Thyroid gland (tissue), 4 donors: ENCODE data around the gene EIF4E.

Source experiments
- POLR2A ChIP-seq, 2 donors: fragments of 450-650 bp; IDR thresholded peaks; one replicate each; pipeline ENCODE4 v1.6.1; 2017; ENCODE audit warnings: antibody characterized with exemption in 2 of 2, mild to moderate bottlenecking in 2 of 2, moderate library complexity in 1 of 2
- TF ChIP-seq, protein P1 (sequence below), 6 experiments: fragments of 200-600 bp in 3 of 6; fragments of 450-650 bp in 3 of 6; sonication (generic) in 3 of 6; IDR thresholded peaks; one replicate each; pipeline ENCODE4 v1.5.1; 2016 to 2019; ENCODE audit warnings: antibody characterized with exemption in 6 of 6, mild to moderate bottlenecking in 2 of 6, inconsistent platforms in 1 of 6, moderate library complexity in 1 of 6

GRCh38 chr4:98890702-98891455 is 38.1 kb downstream of the EIF4E start:
- no peak for TF ChIP-seq POLR2A (IDR thresholded peaks at IDR 0.05)
- TF ChIP-seq, protein P1, sequence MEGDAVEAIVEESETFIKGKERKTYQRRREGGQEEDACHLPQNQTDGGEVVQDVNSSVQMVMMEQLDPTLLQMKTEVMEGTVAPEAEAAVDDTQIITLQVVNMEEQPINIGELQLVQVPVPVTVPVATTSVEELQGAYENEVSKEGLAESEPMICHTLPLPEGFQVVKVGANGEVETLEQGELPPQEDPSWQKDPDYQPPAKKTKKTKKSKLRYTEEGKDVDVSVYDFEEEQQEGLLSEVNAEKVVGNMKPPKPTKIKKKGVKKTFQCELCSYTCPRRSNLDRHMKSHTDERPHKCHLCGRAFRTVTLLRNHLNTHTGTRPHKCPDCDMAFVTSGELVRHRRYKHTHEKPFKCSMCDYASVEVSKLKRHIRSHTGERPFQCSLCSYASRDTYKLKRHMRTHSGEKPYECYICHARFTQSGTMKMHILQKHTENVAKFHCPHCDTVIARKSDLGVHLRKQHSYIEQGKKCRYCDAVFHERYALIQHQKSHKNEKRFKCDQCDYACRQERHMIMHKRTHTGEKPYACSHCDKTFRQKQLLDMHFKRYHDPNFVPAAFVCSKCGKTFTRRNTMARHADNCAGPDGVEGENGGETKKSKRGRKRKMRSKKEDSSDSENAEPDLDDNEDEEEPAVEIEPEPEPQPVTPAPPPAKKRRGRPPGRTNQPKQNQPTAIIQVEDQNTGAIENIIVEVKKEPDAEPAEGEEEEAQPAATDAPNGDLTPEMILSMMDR (IDR thresholded peaks at IDR 0.05) = no peak
